K562 (cell line): ENCODE measurements around the gene AGPAT2. TPM values are rescaled to one million over a fixed set of nuclear protein-coding genes. Genes with fewer than 3 reads are reported as not detected.
A peak's percentile ranks its signal among the peaks of the same experiment; 100 is the strongest.

Experiments
- AFF1 ChIP-seq, 2 experiments: fragments of 450-650 bp; IDR thresholded peaks; 2 replicates each; pipeline ENCODE4 v1.6.1; 2018; ENCODE audit warnings: mild to moderate bottlenecking in 2 of 2, low read depth in 1 of 2; ENCODE audit not compliant: partially characterized antibody in 2 of 2
- ATF3 ChIP-seq, 2 experiments: fragments of 450-650 bp in 1 of 2; sonication (generic) in 1 of 2; formaldehyde crosslinking in 1 of 2; IDR thresholded peaks in 1 of 2; conservative IDR thresholded peaks in 1 of 2; 2 replicates each; pipeline versions ENCODE4 v1.6.1 to v1.8.1; 2016 to 2023; ENCODE audit warnings: mild to moderate bottlenecking in 2 of 2, moderate library complexity in 2 of 2, inconsistent platforms in 1 of 2, missing genetic modification reagents in 1 of 2
- E2F6 ChIP-seq, 2 experiments: IDR thresholded peaks; 2 replicates each; pipeline ENCODE4 v1.6.1; 2011; ENCODE audit warnings: borderline replicate concordance in 1 of 2, control low read depth in 1 of 2, low read depth in 1 of 2, low read length in 1 of 2, mild to moderate bottlenecking in 1 of 2, mixed read lengths in 1 of 2, moderate library complexity in 1 of 2; ENCODE audit not compliant: insufficient read depth in 1 of 2, insufficient read length in 1 of 2, poor library complexity in 1 of 2, severe bottlenecking in 1 of 2; ENCODE audit errors: extremely low read depth in 1 of 2
- ELF1 ChIP-seq: fragments of 200-800 bp; sonication (Bioruptor generic); IDR thresholded peaks from 2 replicates; pipeline ENCODE4 v1.6.1; 2016; ENCODE audit warnings: missing genetic modification characterization, missing compliant biosample characterization
- HEY1 ChIP-seq: fragments of 250-450 bp; sonication (Bioruptor Pico); IDR thresholded peaks from 2 replicates; pipeline ENCODE4 v1.5.0; 2020; ENCODE audit warnings: mild to moderate bottlenecking, moderate library complexity, borderline replicate concordance
- HMBOX1 ChIP-seq: sonication (generic); IDR thresholded peaks from 2 replicates; pipeline ENCODE4 v1.6.1; 2016
- IRF2 ChIP-seq: sonication (generic); formaldehyde crosslinking; IDR thresholded peaks from 2 replicates; pipeline ENCODE4 v1.8.1; 2022; ENCODE audit warnings: mild to moderate bottlenecking, missing genetic modification reagents
- KDM2B ChIP-seq: fragments of 250-450 bp; sonication (Bioruptor Pico); IDR thresholded peaks from 2 replicates; pipeline ENCODE4 v1.8.0; 2021; ENCODE audit warnings: mild to moderate bottlenecking, moderate library complexity
- KLF16 ChIP-seq: IDR thresholded peaks from 2 replicates; pipeline ENCODE4 v1.6.1; 2016; ENCODE audit warnings: antibody characterized with exemption
- KLF6 ChIP-seq: fragments of 250-450 bp; sonication (Bioruptor Pico); IDR thresholded peaks from 2 replicates; pipeline ENCODE4 v1.4.0; 2020; ENCODE audit warnings: mild to moderate bottlenecking, moderate library complexity, borderline replicate concordance
- LARP7 ChIP-seq: fragments of 450-650 bp; IDR thresholded peaks from 2 replicates; pipeline ENCODE4 v1.6.1; 2016
- NFE2 ChIP-seq: IDR thresholded peaks from 2 replicates; pipeline ENCODE4 v1.6.1; 2014; ENCODE audit warnings: antibody characterized with exemption, low read depth
- NFE2L1 ChIP-seq: fragments of 450-650 bp; IDR thresholded peaks from 2 replicates; pipeline ENCODE4 v1.6.1; 2016; ENCODE audit warnings: missing genetic modification characterization, low read depth, mild to moderate bottlenecking, missing compliant biosample characterization, moderate library complexity, borderline replicate concordance
- RNF2 ChIP-seq: sonication (generic); IDR thresholded peaks from 2 replicates; pipeline ENCODE4 v1.6.1; 2016
- TAL1 ChIP-seq: fragments of 450-650 bp; IDR thresholded peaks from 2 replicates; pipeline ENCODE4 v1.6.1; 2016; ENCODE audit warnings: mild to moderate bottlenecking
- TRIM25 ChIP-seq: fragments of 450-650 bp; IDR thresholded peaks from 2 replicates; pipeline ENCODE4 v1.7.0; 2016; ENCODE audit warnings: borderline replicate concordance
- ZNF324 ChIP-seq: fragments of 250-450 bp; sonication (Bioruptor Pico); IDR thresholded peaks from 2 replicates; pipeline ENCODE4 v1.4.0; 2020; ENCODE audit warnings: mild to moderate bottlenecking
- ZNF655 ChIP-seq: fragments of 250-450 bp; sonication (Bioruptor Pico); IDR thresholded peaks from 2 replicates; pipeline ENCODE4 v1.5.0; 2021
- polyA plus RNA-seq, 8 experiments: library from polyadenylated mRNA; depleted of rRNA in 4 of 8; stranded (reverse) in 5 of 8; unstranded in 3 of 8; fragments of >200 nt; fragmentation: Nextera tagmentation in 2 of 8; fragmentation: Illumina TruSeq in 1 of 8; extraction: Ambion mirVana in 2 of 8; extraction: Trizol in 1 of 8; gene quantifications; 2 replicates each; pipeline versions ENCODE4 v1.2.1 to v1.2.3, GENCODE V29; 2011 to 2014; ENCODE audit warnings: inconsistent platforms in 1 of 8, missing spikeins in 1 of 8
- total RNA-seq, 7 experiments: library from RNA; depleted of rRNA in 6 of 7; stranded (reverse); fragments of >200 nt in 6 of 7; fragmentation: Illumina TruSeq in 2 of 7; extraction: Trizol in 2 of 7; gene quantifications; 2 replicates each; pipeline versions ENCODE4 v1.2.1 to v1.2.3, GENCODE V29; 2011 to 2021; ENCODE audit warnings: low replicate concordance in 1 of 7

Gene AGPAT2
- total and polyA plus RNA-seq, 9 of the 15 experiments (the other 6 are each of a cell fraction or from before 2014, with no cell fraction given): 0.13 to 54.5 (median 23.9) TPM

- TF ChIP-seq TRIM25: no peak
- no peak for TF ChIP-seq ELF1
- no peak for TF ChIP-seq KLF16
- TF ChIP-seq NFE2: peak; percentile 37; the same call in 1 of the 2 replicates
- TF ChIP-seq ZNF324 (CRISPR knock-in tag): no peak
- no peak for TF ChIP-seq KDM2B (CRISPR knock-in tag)
- TF ChIP-seq HEY1 (CRISPR knock-in tag): no peak
- TF ChIP-seq TAL1: no peak
- TF ChIP-seq HMBOX1: no peak
- TF ChIP-seq ATF3 (IDR thresholded peaks at IDR 0.05): no peak
- TF ChIP-seq ATF3 (CRISPR knock-in tag; conservative IDR thresholded peaks at IDR 0.05): no peak
- TF ChIP-seq NFE2L1 (tag): no peak
- no peak for TF ChIP-seq E2F6 (IDR thresholded peaks at IDR 0.05; ENCODE audit: borderline replicate concordance in 1 of 2, extremely low read depth in 1 of 2, insufficient read depth in 1 of 2, insufficient read length in 1 of 2, low read depth in 1 of 2, low read length in 1 of 2, poor library complexity in 1 of 2, severe bottlenecking in 1 of 2)
- no peak for TF ChIP-seq RNF2
- peak in 1 of 2 experiments; percentile 50 for TF ChIP-seq AFF1 (IDR thresholded peaks at IDR 0.05; ENCODE audit: low read depth in 1 of 2, partially characterized antibody in 2 of 2)
- TF ChIP-seq LARP7: no peak
- TF ChIP-seq KLF6 (CRISPR knock-in tag): no peak
- TF ChIP-seq ZNF655 (CRISPR knock-in tag): no peak
- TF ChIP-seq IRF2: no peak
Observed at GRCh38 chr9:136726631-136727191, 39.5 kb upstream of the AGPAT2 start (continued).
